GM11168 (cell line): Measurements from ENCODE around the gene CDX1.

Experiments
- in situ Hi-C: fragments of 300-500 bp; cut with MboI; formaldehyde crosslinking; loops from one replicate; pipeline ENCODE4 v1.12.0; 2022; ENCODE audit warnings: low sequenced_read_pairs; ENCODE audit not compliant: unreplicated experiment

Gene CDX1

DNA sequence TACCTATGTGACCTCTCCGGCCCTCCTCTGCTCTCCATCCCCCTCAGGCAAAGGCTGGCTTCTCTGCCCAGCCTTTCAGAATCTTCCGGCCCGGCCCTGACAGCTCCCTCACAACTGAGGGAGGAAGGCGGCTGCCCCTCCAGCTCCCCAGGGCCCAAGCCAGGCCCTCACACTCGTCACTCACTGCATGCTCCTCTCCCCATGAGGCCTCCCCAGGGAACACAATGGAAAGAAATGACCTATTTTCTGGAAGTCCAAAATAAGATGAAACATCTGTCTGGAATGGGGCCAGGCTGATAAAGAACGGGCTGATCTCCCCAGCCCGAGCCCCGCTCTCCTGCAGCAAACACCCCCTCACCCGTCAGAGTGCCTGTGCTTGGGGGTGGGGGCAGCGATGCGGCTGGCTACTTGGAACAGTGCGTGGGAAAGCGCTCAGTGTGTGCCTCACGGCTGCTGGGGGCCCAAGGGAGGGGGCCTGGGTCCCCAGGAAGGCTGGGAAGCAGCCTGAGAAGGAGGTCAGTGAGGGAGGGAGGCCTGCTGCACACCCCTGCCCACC, 22.3 kb upstream of the CDX1 start:
- in situ Hi-C loops = no loop called here

DNA sequence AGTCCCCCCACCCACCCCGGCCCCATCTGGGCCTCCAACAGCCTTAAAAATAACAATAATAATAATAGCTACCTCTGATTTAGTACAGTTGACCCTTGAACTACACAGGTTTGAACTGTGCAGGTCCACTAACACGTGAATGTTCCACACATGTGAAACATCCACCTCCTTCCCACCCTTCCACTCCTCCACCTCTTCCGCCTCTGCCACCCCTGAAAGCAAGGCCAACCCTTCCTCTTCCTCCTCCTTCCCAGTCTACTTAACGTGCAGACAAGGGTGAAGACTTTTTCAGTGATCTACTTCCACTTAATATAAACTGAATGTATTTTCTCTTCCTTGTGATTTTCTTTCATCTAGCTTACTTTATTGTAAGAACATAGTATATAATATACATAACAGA, 21.7 kb upstream of the CDX1 start:
- in situ Hi-C loops = no loop called here

DNA sequence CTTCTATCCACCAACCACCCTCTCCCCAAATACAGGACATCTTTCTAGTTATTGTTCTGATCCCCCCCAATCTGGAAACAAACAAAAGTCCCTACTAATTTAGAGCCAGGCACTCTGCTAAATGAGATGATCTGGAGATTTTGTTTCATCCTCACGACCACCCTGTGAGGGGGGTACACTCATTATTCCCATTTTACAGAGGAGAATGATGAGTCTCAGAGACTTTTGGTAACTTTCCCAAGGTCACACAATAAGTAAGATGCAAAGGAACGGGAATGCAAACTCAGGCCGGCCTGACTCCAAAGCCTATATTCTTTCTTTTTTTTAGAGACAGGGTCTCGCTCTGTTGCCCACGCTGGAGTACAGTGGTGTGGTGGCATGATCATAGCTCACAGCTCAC, 20.3 kb upstream of the CDX1 start:
- in situ Hi-C loops = no loop called here

DNA sequence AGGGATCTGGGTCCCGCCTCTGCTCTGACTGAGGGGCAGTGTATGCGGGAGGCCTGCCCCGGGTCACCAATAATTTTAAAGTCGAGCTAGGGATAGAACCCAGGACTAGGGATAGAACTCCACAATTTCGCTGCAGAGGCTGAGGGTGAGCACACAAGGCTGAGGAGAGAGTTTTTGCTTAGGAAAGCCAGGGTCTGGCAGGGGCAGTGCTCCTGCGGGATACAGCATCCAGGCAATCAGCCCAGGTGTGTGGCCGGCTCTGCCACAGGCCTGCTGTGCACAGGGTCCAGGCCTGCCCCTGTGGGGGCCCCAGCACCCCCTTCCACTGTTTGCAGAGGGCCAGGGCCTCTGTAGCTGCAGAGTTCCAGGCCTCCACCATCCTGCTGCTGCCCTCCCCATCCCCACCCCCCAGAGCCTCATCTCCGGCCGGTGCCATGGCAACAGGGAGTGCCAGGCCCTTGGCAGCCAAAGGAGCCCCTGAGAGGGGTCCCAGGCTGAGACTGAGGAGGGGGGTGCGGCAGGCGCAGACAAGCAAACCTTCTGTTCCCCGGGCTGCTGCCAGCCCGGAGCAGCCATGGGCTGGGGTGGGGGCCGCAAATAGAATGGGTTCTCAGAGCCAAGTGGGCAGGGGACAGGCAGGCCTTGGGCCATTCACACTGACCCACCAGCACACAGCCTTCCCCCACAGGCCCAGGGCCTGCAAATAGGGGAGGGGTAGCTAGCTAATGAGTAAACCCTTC, 19.5 kb upstream of the CDX1 start:
- in situ Hi-C loops = no loop called here

DNA sequence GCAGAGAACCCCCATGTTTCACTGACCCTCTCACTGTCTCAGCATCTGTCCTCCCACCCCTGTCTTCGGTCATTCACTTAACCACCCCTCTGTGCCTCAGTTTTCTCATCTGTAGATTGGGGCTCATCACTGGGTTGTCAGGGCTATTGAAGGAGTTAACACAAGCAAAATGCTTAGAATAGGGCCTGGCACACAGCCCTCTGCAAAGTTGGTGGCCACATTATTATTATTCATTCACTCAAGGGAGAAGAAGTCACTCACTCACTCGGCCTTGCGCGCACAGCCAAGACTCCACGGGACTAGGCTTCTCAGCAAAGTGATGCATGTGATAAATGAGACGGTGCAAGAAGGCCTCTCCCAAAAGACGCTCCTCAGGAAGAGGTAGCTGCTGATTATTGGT, 18.9 kb upstream of the CDX1 start:
- in situ Hi-C loops = no loop called here

DNA sequence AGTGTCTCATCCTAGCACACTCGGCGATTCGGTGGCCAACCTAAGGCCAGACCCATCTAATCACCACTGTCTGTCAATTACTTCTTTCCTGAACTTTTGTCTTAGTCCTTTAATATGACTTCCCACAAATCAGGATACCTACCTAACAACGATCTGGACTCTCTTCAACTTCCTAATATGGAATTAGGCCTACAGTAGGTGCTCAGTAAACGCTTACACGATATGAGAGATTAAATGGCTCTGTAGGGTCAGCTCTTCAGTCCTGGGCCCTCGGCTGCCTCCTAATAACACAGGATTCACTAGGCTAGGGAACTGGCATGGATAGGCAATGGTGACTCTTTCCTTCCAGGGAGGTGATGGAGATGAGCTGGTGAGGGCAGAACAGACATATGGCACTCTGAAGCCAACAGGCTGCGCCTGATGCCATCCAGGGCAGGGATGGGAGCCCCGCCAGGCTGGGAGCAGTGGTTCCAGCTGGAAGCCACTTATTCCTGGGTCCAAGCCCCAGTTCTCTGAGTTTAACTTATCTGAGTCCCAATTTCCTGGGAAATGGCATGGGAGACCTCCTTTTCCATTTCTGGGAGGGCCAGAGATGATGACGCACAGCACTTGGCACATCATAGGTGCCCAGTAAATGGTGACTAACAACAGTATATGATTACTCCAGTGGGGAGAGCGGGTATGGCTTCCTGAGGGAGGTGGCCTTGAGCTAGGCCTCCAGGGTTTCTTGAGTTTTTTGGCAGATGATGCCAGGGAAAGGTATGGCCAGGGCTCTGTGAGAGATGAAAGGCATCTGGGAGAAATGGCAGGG, 18.3 kb upstream of the CDX1 start:
- in situ Hi-C loops = no loop called here

DNA sequence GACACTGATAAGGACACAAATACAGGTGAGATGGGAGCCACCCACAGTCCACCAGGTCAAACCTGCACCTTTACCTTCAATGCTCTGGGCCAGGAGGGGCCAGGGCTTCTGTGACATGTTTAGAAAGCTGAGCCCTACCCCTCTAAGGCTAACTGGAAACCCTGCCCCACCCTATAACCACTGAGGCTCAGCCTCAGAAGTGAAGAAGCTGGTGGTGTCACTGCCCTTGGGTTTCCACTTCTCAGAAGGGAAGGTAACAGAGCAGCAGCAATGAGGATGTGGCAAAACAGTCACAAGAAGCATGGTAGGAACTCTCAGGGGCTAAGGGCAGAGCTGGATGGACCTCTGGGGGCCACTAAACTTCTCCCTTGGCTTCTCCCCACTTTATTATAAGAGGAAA, 17.0 kb upstream of the CDX1 start:
- in situ Hi-C loops = loop anchor here (25.0 kb wide), 1 partner anchor 188 kb away; no protein-coding TSS in a partner anchor

DNA sequence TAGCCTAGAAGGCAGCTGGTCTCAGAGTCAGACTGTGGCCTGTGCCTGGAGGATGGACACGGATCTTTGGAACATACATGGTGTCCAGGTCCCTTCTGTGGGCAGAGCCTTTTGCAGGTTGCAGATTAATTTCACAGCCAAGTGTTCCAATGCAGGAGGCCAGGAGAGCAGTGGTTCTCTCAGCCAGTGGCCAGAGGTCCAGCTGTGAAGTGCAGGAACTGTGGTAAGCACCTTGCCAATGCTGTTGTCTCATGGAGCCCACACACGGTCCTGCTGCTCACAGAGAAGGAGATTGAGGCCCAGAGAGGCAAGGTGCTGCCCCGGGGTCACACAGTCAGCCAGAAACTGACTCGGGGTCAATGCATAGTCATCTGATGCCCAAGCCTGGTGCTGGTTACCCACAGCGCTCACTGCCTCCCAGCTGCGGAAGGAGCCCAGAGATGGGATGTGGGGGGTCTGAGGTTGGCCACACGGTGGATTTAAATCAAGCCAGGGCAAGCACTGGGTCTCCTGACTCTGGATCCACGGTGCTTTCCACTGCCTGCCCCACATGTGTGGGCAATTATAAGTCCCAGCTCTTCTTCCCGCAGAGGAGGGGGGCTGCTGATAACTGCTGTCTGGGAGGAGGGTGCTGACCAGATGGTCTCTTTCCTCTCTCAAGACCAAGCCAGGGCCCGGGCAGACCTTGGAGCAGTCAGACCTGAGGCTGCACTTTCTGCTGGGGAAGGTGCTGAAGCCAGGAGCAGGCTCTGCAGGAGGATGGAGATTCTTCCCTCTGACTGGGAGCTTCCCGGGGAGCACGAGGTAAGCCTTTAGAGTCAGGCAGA, 13.7 kb upstream of the CDX1 start:
- in situ Hi-C loops = loop anchor here (25.0 kb wide), 1 partner anchor 184 kb away; no protein-coding TSS in a partner anchor

DNA sequence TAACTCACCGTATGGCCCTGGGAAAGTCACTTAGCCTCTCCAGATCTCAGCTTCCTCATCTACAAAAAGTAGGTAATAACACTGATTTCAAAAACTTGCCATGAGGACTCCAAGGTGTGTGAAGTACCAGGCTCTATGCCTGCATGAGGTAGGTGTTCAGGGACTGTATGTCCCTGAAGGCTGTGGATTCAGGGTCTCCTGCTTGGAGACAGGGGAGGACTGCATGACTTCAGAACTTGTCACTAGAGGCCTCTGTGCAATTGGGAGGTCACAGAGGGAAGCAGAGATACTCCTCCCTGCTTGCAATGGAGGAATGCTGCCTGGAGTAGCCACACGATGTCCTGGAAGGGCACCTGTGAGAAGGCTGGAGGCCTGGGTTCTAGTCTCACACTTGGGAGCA, 13.1 kb upstream of the CDX1 start:
- in situ Hi-C loops = loop anchor here (25.0 kb wide), 1 partner anchor 184 kb away; no protein-coding TSS in a partner anchor

DNA sequence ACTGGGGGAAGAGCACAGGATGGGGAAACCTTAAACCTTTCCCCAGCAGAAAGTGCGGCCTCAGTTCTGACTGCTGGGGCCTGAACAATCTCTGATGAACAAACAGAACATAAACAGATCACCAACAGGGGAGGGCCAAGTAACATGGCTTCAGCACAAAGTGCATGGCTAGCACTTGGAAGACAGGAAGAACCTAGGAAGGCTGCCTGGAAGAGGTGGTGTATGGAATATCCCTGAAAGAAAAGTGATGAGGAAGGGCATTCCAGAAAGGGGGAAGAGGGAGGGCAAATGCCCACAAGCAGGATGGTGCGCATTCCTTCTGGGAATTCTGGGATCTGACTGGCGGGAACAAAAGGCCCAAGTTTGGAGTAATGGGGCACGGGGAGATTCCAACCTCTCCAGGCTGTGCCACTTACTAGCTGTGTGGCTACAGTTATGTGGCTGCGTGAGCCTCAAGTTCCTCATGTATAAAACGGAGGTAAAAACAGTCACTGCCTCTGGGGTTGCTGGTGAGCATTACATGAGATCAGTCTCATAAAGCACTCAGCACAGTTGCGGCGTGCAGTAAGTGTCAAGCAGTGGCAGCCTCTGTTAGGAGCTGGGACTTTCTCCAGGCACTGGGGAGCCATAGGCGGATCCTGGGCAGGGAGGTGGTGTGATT, 12.5 kb upstream of the CDX1 start:
- in situ Hi-C loops = loop anchor here (25.0 kb wide), 1 partner anchor 183 kb away; no protein-coding TSS in a partner anchor

DNA sequence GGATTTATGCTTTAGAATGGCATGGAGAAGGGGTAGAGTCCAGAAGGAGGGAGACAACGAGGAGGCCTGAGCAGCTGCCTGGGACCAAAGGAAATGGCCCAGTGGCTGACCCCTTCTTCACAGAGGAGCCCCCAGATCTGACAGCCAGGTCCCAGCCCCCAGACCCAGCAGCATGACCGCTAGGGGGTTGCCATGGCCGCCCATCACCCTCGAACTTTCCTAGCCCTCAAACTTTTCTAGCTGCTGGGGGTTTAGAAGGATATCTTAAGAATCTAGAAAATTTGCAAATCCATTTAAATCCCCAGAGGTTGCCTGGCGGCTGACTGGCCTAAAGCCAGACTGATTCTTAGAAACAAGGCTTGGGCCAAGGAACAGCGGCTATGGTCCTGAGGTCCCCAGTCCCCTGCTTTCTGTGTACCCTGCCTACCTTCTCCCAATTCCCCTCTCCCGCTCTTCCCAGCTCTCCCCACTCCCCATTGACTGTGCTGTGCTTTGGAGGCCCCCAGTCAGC, 11.9 kb upstream of the CDX1 start:
- in situ Hi-C loops = loop anchor here (25.0 kb wide), 1 partner anchor 183 kb away; no protein-coding TSS in a partner anchor

DNA sequence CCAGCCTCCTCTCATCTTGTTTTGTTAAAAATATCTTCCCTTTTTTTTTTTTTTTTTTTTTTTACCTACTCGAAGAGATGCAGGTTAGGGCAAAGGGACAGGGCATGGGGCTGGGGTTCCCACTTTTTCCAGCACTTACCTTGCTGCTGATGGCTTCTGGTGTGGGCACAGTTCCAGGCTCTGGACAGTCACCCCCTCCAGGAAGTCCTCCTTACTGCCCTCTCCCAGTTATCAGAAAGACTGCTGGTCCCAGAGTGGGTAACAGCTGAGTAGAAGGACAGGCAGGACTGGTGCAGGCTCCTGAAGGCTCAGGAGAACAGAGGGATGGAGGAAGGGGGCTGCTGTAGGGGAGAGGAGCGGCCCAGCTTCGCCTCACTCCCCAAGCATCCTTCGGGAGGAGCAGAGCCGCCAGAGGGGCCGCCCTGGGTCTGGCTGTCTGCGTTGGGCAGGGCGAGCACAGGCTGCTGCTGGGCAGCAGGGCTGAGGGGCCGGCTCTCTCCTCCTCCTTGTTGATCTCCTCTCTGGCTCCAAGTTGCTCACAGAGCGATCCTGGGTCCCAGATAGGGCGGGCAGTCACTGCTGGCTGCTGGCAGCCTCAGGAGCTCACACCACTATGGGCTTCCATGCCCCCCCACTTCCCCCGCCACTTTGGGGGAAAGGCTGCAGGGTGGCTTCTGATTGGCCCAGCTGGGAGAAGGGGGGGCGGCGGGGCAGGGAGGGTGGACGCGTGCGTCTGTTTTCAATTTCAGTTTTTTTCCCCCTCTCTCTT, 11.1 kb upstream of the CDX1 start, which contains the start of gene PDGFRB:
TSS of gene PDGFRB (minus strand) at position 588 of the 769 bp plus-strand sequence. CDS start 18,798 bp downstream, outside the sequence.
- in situ Hi-C loops = loop anchor here (25.0 kb wide), 1 partner anchor 182 kb away; no protein-coding TSS in a partner anchor

DNA sequence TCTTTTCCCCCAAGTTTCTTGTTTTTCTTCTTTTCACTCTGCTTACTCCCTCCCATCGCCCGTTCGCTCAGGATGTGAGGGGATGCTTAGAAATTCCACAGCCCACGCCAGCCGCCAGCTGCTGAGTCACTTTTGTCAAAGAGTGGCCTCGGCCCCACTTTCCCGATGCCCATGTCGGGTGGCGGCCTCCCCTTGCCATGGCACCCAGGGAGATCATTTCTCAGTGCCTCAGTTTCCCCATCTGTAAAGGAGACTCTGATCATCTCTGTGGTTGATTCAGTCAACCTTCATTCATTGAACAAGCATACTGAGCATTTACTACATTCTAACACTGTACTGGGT, 10.6 kb upstream of the CDX1 start:
- in situ Hi-C loops = loop anchor here (25.0 kb wide), 1 partner anchor 181 kb away; no protein-coding TSS in a partner anchor

DNA sequence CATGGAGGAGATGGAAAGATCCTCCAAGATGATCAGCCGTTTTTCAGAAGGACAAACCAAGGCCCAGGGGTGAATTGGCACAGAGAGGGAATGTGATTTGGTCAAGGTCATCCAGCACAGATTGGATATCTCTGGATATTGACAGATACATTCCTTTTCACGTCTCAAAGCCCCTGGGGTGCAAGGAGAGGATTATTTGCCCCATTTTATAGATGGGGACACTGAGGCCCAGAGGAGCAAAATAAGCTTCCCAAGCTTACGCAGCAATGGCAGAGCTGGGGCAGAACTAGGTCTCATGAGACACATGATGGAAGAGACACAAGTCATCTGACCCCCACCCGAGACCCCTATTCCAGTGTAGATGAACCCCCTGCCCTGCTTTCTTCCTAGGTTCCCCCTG, 10.0 kb upstream of the CDX1 start:
- in situ Hi-C loops = loop anchor here (25.0 kb wide), 1 partner anchor 181 kb away; no protein-coding TSS in a partner anchor

DNA sequence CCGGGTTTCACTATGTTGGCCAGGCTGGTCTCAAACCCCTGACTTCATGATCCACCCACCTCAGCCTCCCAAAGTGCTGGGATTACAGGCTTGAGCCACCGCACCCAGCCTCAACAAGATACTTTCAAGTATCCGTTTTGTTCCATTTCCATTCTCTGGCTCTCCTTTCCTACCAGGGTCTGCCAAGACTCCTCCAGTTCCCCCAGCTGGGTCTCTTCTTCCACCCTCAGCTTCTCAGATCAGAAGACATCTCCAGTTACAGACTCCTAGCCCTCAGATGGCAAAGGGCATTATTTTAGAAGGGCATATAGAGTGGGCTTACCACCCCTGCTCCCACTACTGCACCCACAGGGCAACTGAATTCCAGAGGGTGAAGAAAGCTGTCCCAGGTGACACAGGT, 9.4 kb upstream of the CDX1 start:
- in situ Hi-C loops = loop anchor here (25.0 kb wide), 1 partner anchor 180 kb away; no protein-coding TSS in a partner anchor

DNA sequence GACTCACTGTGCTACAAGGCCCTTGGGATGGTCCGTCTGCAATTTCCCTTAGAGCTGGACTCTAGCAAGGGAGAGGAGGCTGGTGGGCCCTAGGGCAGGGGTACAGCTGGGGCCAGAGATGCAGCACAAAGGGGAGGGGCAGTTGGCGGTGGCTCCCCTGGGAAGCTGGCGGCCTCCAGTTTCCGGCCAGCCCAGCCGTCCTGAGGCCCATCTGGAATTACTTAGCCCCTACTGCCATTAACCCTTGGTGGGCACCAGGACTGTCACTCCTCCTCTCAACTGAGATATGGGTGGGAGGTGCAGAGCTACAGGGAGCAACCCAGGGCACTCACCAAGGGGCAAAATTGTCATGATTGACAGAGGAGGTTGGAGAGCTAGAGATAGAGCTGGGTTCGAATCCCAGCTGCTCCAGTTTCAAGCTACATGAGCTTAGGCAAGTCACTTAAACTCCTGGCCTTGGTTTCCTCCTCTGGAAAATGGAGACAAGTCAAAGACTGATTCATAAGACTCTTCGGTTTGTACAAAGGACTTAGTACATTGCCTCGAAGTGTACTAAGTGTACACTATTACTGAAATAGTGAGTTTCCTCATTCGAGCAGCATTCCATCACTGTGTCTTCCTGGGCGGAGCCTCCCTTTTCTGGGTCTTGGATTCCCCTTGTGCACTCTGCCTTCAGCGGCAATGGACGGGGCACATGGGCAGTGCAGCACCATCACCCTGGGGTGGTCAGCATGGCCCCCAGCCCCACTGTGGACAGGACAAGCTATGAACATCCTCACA, 8.2 kb upstream of the CDX1 start:
- in situ Hi-C loops = loop anchor here (25.0 kb wide), 1 partner anchor 179 kb away; no protein-coding TSS in a partner anchor

DNA sequence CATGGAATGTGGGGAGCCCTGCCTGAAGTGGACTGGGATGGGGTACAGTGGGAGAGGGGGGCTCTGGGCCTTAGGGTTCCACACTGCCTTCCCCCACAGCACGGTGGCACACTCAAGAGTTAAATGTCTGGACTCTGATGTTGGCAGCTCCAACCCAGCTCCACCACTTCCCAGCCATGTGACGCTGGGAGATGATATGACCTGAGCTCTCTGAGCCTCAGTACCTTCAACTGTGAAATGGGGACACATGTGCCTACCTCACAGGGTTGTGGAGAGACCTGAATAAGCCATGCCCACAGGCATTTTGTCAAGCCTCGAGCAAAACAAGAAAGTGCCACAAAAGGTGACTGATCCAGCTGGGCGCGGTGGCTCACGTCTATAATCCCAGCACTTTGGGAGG, 7.5 kb upstream of the CDX1 start:
- in situ Hi-C loops = loop anchor here (25.0 kb wide), 1 partner anchor 178 kb away; no protein-coding TSS in a partner anchor
